GM18508 (cell line): ENCODE measurements around the gene RBL1.
"Not testable (repeated sequence)": the region's sequence is repeated elsewhere in the genome, so short reads cannot be mapped to it uniquely, and the experiment has no call there.

ENCODE experiments used
- ATAC-seq: cut with Tn5 transposase; IDR thresholded peaks from one replicate; pipeline ENCODE4 v1.9.1; 2021; ENCODE audit warnings: moderate number of reproducible peaks; ENCODE audit not compliant: insufficient read depth, unreplicated experiment

RBL1 gene

GRCh38 chr20:37081717-37082289 is 14.0 kb downstream of the RBL1 start:
- no peak for ATAC-seq

- ATAC-seq: no peak
These were observed 18.8 kb downstream of the RBL1 start for GRCh38 chr20:37077009-37077408.

- no peak for ATAC-seq
These were observed 19.7 kb downstream of the RBL1 start for GRCh38 chr20:37075932-37076685.

- no peak for ATAC-seq
These were observed 23.3 kb downstream of the RBL1 start for GRCh38 chr20:37072293-37073196.

- ATAC-seq: no peak
These were observed 24.3 kb downstream of the RBL1 start for GRCh38 chr20:37071481-37071911.

GRCh38 chr20:37069563-37069962 is 26.2 kb downstream of the RBL1 start:
- not testable (repeated sequence) for ATAC-seq

GRCh38 chr20:37066168-37066567 is 29.6 kb downstream of the RBL1 start:
- no peak for ATAC-seq

GRCh38 chr20:37055276-37055675 is 40.5 kb downstream of the RBL1 start:
- no peak for ATAC-seq

- no peak for ATAC-seq
These were observed 42.4 kb downstream of the RBL1 start for GRCh38 chr20:37053230-37053950.

- ATAC-seq: no peak
These were observed 52.5 kb downstream of the RBL1 start for GRCh38 chr20:37042986-37043972.

GRCh38 chr20:37039366-37039765 is 56.4 kb downstream of the RBL1 start:
- not testable (repeated sequence) for ATAC-seq

GRCh38 chr20:37032077-37032476 is 63.7 kb downstream of the RBL1 start:
- no peak for ATAC-seq

- no peak for ATAC-seq
These were observed 75.2 kb downstream of the RBL1 start for GRCh38 chr20:37020636-37021035.

GRCh38 chr20:37012631-37013030 is 83.2 kb downstream of the RBL1 start:
- ATAC-seq: not testable (repeated sequence)

GRCh38 chr20:37011858-37012257 is 83.9 kb downstream of the RBL1 start:
- ATAC-seq: not testable (repeated sequence)

GRCh38 chr20:37011147-37011546 is 84.7 kb downstream of the RBL1 start:
- no peak for ATAC-seq

GRCh38 chr20:37007898-37008649 is 87.7 kb downstream of the RBL1 start:
- ATAC-seq: no peak
